ENCODE results near the gene PTPN9.
"Not testable (repeated sequence)": the region's sequence is repeated elsewhere in the genome, so short reads cannot be mapped to it uniquely, and the experiment has no call there.

The PTPN9 gene

GRCh38 chr15:75596703-75597345 is 17.7 kb upstream of the PTPN9 start:
- DNase-seq (ENCODE audit: low spot score), result no peak
- no peak for TF ChIP-seq CTCF (IDR thresholded peaks at IDR 0.05; ENCODE audit: borderline replicate concordance, control extremely low read depth, extremely low read depth, insufficient read depth, missing control alignments)
- in situ Hi-C loops (cut with MboI; ENCODE audit: low sequenced_read_pairs, unreplicated experiment), result no loop called here

- TF ChIP-seq CTCF (IDR thresholded peaks at IDR 0.05; ENCODE audit: borderline replicate concordance, control extremely low read depth, extremely low read depth, insufficient read depth, missing control alignments), result no peak
- DNase-seq (ENCODE audit: low spot score), result no peak
- in situ Hi-C loops (cut with MboI; ENCODE audit: low sequenced_read_pairs, unreplicated experiment), result no loop called here
Measured at GRCh38 chr15:75594276-75594675, 15.2 kb upstream of the PTPN9 start.

- no peak for DNase-seq (ENCODE audit: low spot score)
- TF ChIP-seq CTCF (IDR thresholded peaks at IDR 0.05; ENCODE audit: borderline replicate concordance, control extremely low read depth, extremely low read depth, insufficient read depth, missing control alignments), result no peak
- in situ Hi-C loops (cut with MboI; ENCODE audit: low sequenced_read_pairs, unreplicated experiment), result no loop called here
Measured at GRCh38 chr15:75591655-75592364, 12.7 kb upstream of the PTPN9 start.

- in situ Hi-C loops (cut with MboI; ENCODE audit: low sequenced_read_pairs, unreplicated experiment), result no loop called here
- no peak for DNase-seq (ENCODE audit: low spot score)
- TF ChIP-seq CTCF (IDR thresholded peaks at IDR 0.05; ENCODE audit: borderline replicate concordance, control extremely low read depth, extremely low read depth, insufficient read depth, missing control alignments), result no peak
Measured at GRCh38 chr15:75590239-75590638, 11.1 kb upstream of the PTPN9 start.

GRCh38 chr15:75589071-75589470 is 10.0 kb upstream of the PTPN9 start:
- in situ Hi-C loops (cut with MboI; ENCODE audit: low sequenced_read_pairs, unreplicated experiment), result no loop called here
- TF ChIP-seq CTCF (IDR thresholded peaks at IDR 0.05; ENCODE audit: borderline replicate concordance, control extremely low read depth, extremely low read depth, insufficient read depth, missing control alignments), result no peak
- no peak for DNase-seq (ENCODE audit: low spot score)

GRCh38 chr15:75586422-75586821 is 7.3 kb upstream of the PTPN9 start:
- in situ Hi-C loops (cut with MboI; ENCODE audit: low sequenced_read_pairs, unreplicated experiment), result not testable (repeated sequence)

GRCh38 chr15:75584121-75584520 is 5.0 kb upstream of the PTPN9 start:
- no peak for DNase-seq (ENCODE audit: low spot score)
- in situ Hi-C loops (cut with MboI; ENCODE audit: low sequenced_read_pairs, unreplicated experiment), result no loop called here
- TF ChIP-seq CTCF (IDR thresholded peaks at IDR 0.05; ENCODE audit: borderline replicate concordance, control extremely low read depth, extremely low read depth, insufficient read depth, missing control alignments), result no peak

More at GRCh38 chr15:75586422-75586821, 7.3 kb upstream of the PTPN9 start:
- DNase-seq (ENCODE audit: low spot score), result not testable (repeated sequence)

All from GM13976 (cell line).